Loucy (cell line): Measurements from ENCODE around the gene SPATA3.

Experiments
- H2AFZ ChIP-seq: fragments of 200-600 bp; sonication (generic); 2 replicates; pipeline ENCODE4 v1.6.0; 2016; ENCODE audit warnings: antibody characterized with exemption, mild to moderate bottlenecking, low read length, moderate library complexity
- H3F3A ChIP-seq: fragments of 200-600 bp; 2 replicates; pipeline ENCODE4 v1.6.0; 2016; ENCODE audit warnings: antibody characterized with exemption, low read depth, mild to moderate bottlenecking
- H3K27me3 ChIP-seq: fragments of 200-600 bp; sonication (generic); 2 replicates; pipeline ENCODE4 v1.6.1; 2014; ENCODE audit warnings: low read length, mild to moderate bottlenecking; ENCODE audit not compliant: insufficient read depth, poor library complexity, severe bottlenecking
- H3K36me3 ChIP-seq: fragments of 200-600 bp; sonication (generic); 2 replicates; pipeline ENCODE4 v1.6.1; 2016; ENCODE audit warnings: low read length; ENCODE audit not compliant: insufficient read depth
- H3K4me1 ChIP-seq: fragments of 200-600 bp; sonication (generic); 2 replicates; pipeline ENCODE4 v1.5.1; 2014; ENCODE audit warnings: low read length, mild to moderate bottlenecking; ENCODE audit not compliant: insufficient read depth, poor library complexity, severe bottlenecking
- H3K4me2 ChIP-seq: fragments of 200-600 bp; sonication (generic); 2 replicates; pipeline ENCODE4 v1.6.0; 2014; ENCODE audit warnings: antibody characterized with exemption, low read length, low read depth, mild to moderate bottlenecking; ENCODE audit not compliant: poor library complexity, severe bottlenecking
- H3K4me3 ChIP-seq: fragments of 200-600 bp; sonication (generic); 2 replicates; pipeline ENCODE4 v1.5.1; 2014; ENCODE audit warnings: low read length, mild to moderate bottlenecking, mixed read lengths; ENCODE audit not compliant: poor library complexity, severe bottlenecking
- H3K79me2 ChIP-seq: fragments of 200-600 bp; sonication (generic); 2 replicates; pipeline ENCODE4 v1.6.1; 2014; ENCODE audit warnings: low read length; ENCODE audit not compliant: insufficient read depth
- H3K9ac ChIP-seq: fragments of 200-600 bp; sonication (generic); 2 replicates; pipeline ENCODE4 v1.6.0; 2014; ENCODE audit warnings: mild to moderate bottlenecking, low read depth, low read length, moderate library complexity; ENCODE audit not compliant: poor library complexity, severe bottlenecking
- H3K9me2 ChIP-seq: fragments of 200-600 bp; sonication (generic); replicated peaks from 2 replicates; pipeline ENCODE4 v1.6.1; 2016; ENCODE audit warnings: low read depth, low read length, mixed read lengths
- H3K9me3 ChIP-seq: fragments of 200-600 bp; sonication (generic); 2 replicates; pipeline ENCODE4 v1.6.1; 2014; ENCODE audit warnings: mild to moderate bottlenecking, antibody characterized with exemption, low read length, low read depth; ENCODE audit not compliant: insufficient read depth
- H4K20me1 ChIP-seq: fragments of 200-600 bp; sonication (generic); 2 replicates; pipeline ENCODE4 v1.6.0; 2014; ENCODE audit warnings: antibody characterized with exemption, low read length, mild to moderate bottlenecking; ENCODE audit not compliant: insufficient read depth, poor library complexity, severe bottlenecking
- CTCF ChIP-seq: fragments of 200-600 bp; sonication (generic); conservative IDR thresholded peaks from 2 replicates; pipeline ENCODE4 v1.5.1; 2014; ENCODE audit warnings: mild to moderate bottlenecking, antibody characterized with exemption, low read length
- EZH2phosphoT487 ChIP-seq: fragments of 200-600 bp; IDR thresholded peaks from 2 replicates; pipeline ENCODE4 v1.6.1; 2018; ENCODE audit warnings: antibody characterized with exemption, mild to moderate bottlenecking, moderate library complexity, borderline replicate concordance

SPATA3 gene

GRCh38 chr2:231029563-231029962, 33.6 kb downstream of the SPATA3 start:
- TF ChIP-seq CTCF: no peak
- TF ChIP-seq EZH2phosphoT487: no peak
- no peak overlapping the region for H3K4me2 ChIP-seq

GRCh38 chr2:231030725-231031124, 34.8 kb downstream of the SPATA3 start:
- Histone ChIP-seq H3K36me3 (no peaks in the 10 kb centered on the region), H3K79me2 (no peaks in the 10 kb centered on the region), H3F3A (no peaks in the 10 kb centered on the region), H3K9ac (no peak overlapping the region), H3K9me2 (no peaks in the 10 kb centered on the region), H4K20me1 (no peaks in the 10 kb centered on the region), H3K4me2 (no peak overlapping the region), H3K9me3 (no peaks in the 10 kb centered on the region), H3K4me3 (no peak overlapping the region), H3K4me1 (no peaks in the 10 kb centered on the region), H2AFZ (no peak overlapping the region), H3K27me3 (no peaks in the 10 kb centered on the region)
- TF ChIP-seq EZH2phosphoT487: no peak
- no peak for TF ChIP-seq CTCF

More at GRCh38 chr2:231029563-231029962, 33.6 kb downstream of the SPATA3 start:
- H3K4me1 ChIP-seq: no peaks in the 10 kb centered on the region
- H3K36me3 ChIP-seq: no peaks in the 10 kb centered on the region
- no peaks in the 10 kb centered on the region for H3K79me2 ChIP-seq
- no peaks in the 10 kb centered on the region for H4K20me1 ChIP-seq
- no peaks in the 10 kb centered on the region for H3K27me3 ChIP-seq
- H3F3A ChIP-seq: no peaks in the 10 kb centered on the region
- H3K9me3 ChIP-seq: no peaks in the 10 kb centered on the region
- H3K9ac ChIP-seq: no peak overlapping the region
- H3K4me3 ChIP-seq: no peak overlapping the region
- H2AFZ ChIP-seq: no peak overlapping the region
- no peaks in the 10 kb centered on the region for H3K9me2 ChIP-seq

- no peaks in the 10 kb centered on the region for H3K79me2 ChIP-seq
- no peak overlapping the region for H2AFZ ChIP-seq
- no peaks in the 10 kb centered on the region for H3K36me3 ChIP-seq
- H3K9me3 ChIP-seq: no peaks in the 10 kb centered on the region
- H3K4me3 ChIP-seq: no peak overlapping the region
- H3K4me1 ChIP-seq: no peaks in the 10 kb centered on the region
- H4K20me1 ChIP-seq: no peaks in the 10 kb centered on the region
- no peak overlapping the region for H3K4me2 ChIP-seq
- TF ChIP-seq CTCF (no peak), EZH2phosphoT487 (no peak)
- no peaks in the 10 kb centered on the region for H3K9me2 ChIP-seq
- no peaks in the 10 kb centered on the region for H3K27me3 ChIP-seq
- H3K9ac ChIP-seq: no peak overlapping the region
- H3F3A ChIP-seq: no peaks in the 10 kb centered on the region
These were observed 36.7 kb downstream of the SPATA3 start for GRCh38 chr2:231032575-231033140.
